ENCODE measurements around the gene BASP1. TPM values are rescaled to one million over a fixed set of nuclear protein-coding genes. Genes with fewer than 3 reads are reported as not detected.
A peak's percentile ranks its signal among the peaks of the same experiment; 100 is the strongest.

Gene BASP1
- total RNA-seq, 4 donors from 2014 or later, result 10.1 to 29.6 (median 23.0) TPM

- Histone ChIP-seq H3K36me3 (no peaks in the 10 kb centered on the region), H3K27me3 (no peaks in the 10 kb centered on the region), H3K27ac (no peak overlapping the region), H3K4me3 (replicated peaks in 1 of 3) (no peak overlapping the region), H3K4me1 (peaks cover 19 to 39% of the 10 kb centered on the region in 2 donors), H3K9me3 (no peaks in the 10 kb centered on the region)
- intact Hi-C loops (cut with DNase I), result loop anchor here (5.0 to 10.0 kb wide), 2 partner anchors 252 to 395 kb away; partner anchors contain the start of gene MYO10
- no peak for DNase-seq
- TF ChIP-seq CTCF (IDR thresholded peaks at IDR 0.05) (no peak), POLR2A (IDR thresholded peaks at IDR 0.05) (no peak)
- WGBS, 2 donors, result 92 to 93% methylated on average over 7 of the region's 7 CpGs
Observed at GRCh38 chr5:17187011-17187785, 30.2 kb upstream of the BASP1 start.

- WGBS, 2 donors, result 75 to 78% methylated on average over 6 of the region's 6 CpGs
- Histone ChIP-seq H3K4me3 (replicated peaks in 1 of 3) (no peak overlapping the region), H3K27me3 (no peaks in the 10 kb centered on the region), H3K9me3 (no peaks in the 10 kb centered on the region), H3K4me1 (peaks cover 19 to 41% of the 10 kb centered on the region in 2 donors), H3K27ac (no peak overlapping the region), H3K36me3 (no peaks in the 10 kb centered on the region)
- DNase-seq, result no peak
- intact Hi-C loops (cut with DNase I), result loop anchor here (5.0 to 10.0 kb wide), 2 partner anchors 253 to 395 kb away; partner anchors contain the start of gene MYO10
- TF ChIP-seq CTCF (IDR thresholded peaks at IDR 0.05) (no peak), POLR2A (IDR thresholded peaks at IDR 0.05) (no peak)
Observed at GRCh38 chr5:17187786-17188170, 29.7 kb upstream of the BASP1 start.

GRCh38 chr5:17189381-17190036, 27.9 kb upstream of the BASP1 start:
- Histone ChIP-seq H3K4me3 (replicated peaks in 1 of 3) (no peak overlapping the region), H3K4me1 (peaks cover 19 to 41% of the 10 kb centered on the region in 2 donors), H3K9me3 (no peaks in the 10 kb centered on the region), H3K27ac (peak overlapping the region in 2 of 3 donors; percentile 51 to 60), H3K36me3 (no peaks in the 10 kb centered on the region), H3K27me3 (no peaks in the 10 kb centered on the region)
- DNase-seq, result peak; percentile 75 to 83
- TF ChIP-seq CTCF (IDR thresholded peaks at IDR 0.05), result peak; percentile 64 to 90 (median 78)
- TF ChIP-seq POLR2A (IDR thresholded peaks at IDR 0.05), result no peak
- intact Hi-C loops (cut with DNase I), result loop anchor here (5.0 to 10.0 kb wide), 3 partner anchors 255 to 505 kb away; partner anchors contain the start of gene MYO10
- 37 to 40% methylated on average over 13 of the region's 13 CpGs for WGBS, 2 donors

GRCh38 chr5:17190242-17190778, 27.1 kb upstream of the BASP1 start:
- peaks cover 19 to 41% of the 10 kb centered on the region in 2 donors for H3K4me1 ChIP-seq
- 2 to 3% methylated on average over 4 of the region's 4 CpGs for WGBS, 2 donors
- peak; percentile 17 for DNase-seq

More at GRCh38 chr5:17190242-17190778, 27.1 kb upstream of the BASP1 start:
- no peaks in the 10 kb centered on the region for H3K9me3 ChIP-seq
- no peak overlapping the region for H3K4me3 ChIP-seq (replicated peaks in 1 of 3)
- TF ChIP-seq CTCF (IDR thresholded peaks at IDR 0.05) (peak; percentile 76 to 96 (median 85)), POLR2A (IDR thresholded peaks at IDR 0.05) (no peak)
- H3K27ac ChIP-seq, result peak overlapping the region in 2 of 3 donors; percentile 51 to 60
- intact Hi-C loops (cut with DNase I), result loop anchor here (10.0 kb wide), 1 partner anchor 506 kb away; no protein-coding TSS in a partner anchor
- H3K27me3 ChIP-seq, result no peaks in the 10 kb centered on the region
- H3K36me3 ChIP-seq, result no peaks in the 10 kb centered on the region
